Measurements from ENCODE around the gene GRWD1.

GRCh38 chr19:48491793-48492123, 46.0 kb downstream of the GRWD1 start:
- TF ChIP-seq, protein P1, sequence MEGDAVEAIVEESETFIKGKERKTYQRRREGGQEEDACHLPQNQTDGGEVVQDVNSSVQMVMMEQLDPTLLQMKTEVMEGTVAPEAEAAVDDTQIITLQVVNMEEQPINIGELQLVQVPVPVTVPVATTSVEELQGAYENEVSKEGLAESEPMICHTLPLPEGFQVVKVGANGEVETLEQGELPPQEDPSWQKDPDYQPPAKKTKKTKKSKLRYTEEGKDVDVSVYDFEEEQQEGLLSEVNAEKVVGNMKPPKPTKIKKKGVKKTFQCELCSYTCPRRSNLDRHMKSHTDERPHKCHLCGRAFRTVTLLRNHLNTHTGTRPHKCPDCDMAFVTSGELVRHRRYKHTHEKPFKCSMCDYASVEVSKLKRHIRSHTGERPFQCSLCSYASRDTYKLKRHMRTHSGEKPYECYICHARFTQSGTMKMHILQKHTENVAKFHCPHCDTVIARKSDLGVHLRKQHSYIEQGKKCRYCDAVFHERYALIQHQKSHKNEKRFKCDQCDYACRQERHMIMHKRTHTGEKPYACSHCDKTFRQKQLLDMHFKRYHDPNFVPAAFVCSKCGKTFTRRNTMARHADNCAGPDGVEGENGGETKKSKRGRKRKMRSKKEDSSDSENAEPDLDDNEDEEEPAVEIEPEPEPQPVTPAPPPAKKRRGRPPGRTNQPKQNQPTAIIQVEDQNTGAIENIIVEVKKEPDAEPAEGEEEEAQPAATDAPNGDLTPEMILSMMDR (IDR thresholded peaks at IDR 0.05; ENCODE audit: insufficient read depth, low read depth, low read length), result no peak
- no peak for TF ChIP-seq EZH2 (IDR thresholded peaks at IDR 0.05; ENCODE audit: insufficient read depth, low read length)

All from astrocyte (in vitro differentiated cells and primary cell).